ENCODE measurements around the gene PSME3IP1. TPM values are rescaled to one million over a fixed set of nuclear protein-coding genes. Genes with fewer than 3 reads are reported as not detected.

Gene PSME3IP1
- total RNA-seq, 1 donor = 71.2 TPM

GRCh38 chr16:57229079-57229478, 43.2 kb upstream of the PSME3IP1 start:
- no peak for TF ChIP-seq CTCF (IDR thresholded peaks at IDR 0.05; ENCODE audit: insufficient read depth, low read depth, low read length)
- H3K4me3 ChIP-seq (ENCODE audit: low read depth, low read length) = no peak overlapping the region
- DNase-seq (ENCODE audit: low read depth) = no peak

- no peak overlapping the region for H3K4me3 ChIP-seq (ENCODE audit: low read depth, low read length)
- TF ChIP-seq CTCF (IDR thresholded peaks at IDR 0.05; ENCODE audit: insufficient read depth, low read depth, low read length) = no peak
- peak; percentile 30 for DNase-seq (ENCODE audit: low read depth)
Observed at GRCh38 chr16:57226701-57227621, 41.1 kb upstream of the PSME3IP1 start.

DNA sequence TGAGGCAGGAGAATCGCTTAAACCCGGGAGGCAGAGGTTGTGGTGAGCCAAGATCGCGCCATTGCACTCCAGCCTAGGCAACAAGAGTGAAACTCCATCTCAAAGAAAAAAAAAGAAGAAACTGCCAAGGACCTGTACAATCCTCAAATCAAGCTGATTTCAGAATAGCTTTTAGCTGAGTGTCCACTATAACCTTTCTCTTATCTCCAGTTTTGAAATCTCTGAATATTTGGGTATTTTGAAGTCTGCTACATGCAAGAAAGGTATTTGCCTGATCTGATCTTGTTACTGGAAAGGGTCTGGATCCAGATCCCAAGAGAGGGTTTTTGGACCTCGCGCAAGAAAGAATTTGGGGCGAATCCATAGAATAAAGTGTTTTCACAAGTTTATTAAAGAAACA, 40.1 kb upstream of the PSME3IP1 start:
- H3K4me3 ChIP-seq (ENCODE audit: low read depth, low read length) = no peak overlapping the region
- TF ChIP-seq CTCF (IDR thresholded peaks at IDR 0.05; ENCODE audit: insufficient read depth, low read depth, low read length) = no peak
- no peak for DNase-seq (ENCODE audit: low read depth)

GRCh38 chr16:57224651-57225335, 39.0 kb upstream of the PSME3IP1 start:
- TF ChIP-seq CTCF (IDR thresholded peaks at IDR 0.05; ENCODE audit: insufficient read depth, low read depth, low read length) = no peak
- DNase-seq (ENCODE audit: low read depth) = no peak
- H3K4me3 ChIP-seq (ENCODE audit: low read depth, low read length) = no peak overlapping the region

- no peak for DNase-seq (ENCODE audit: low read depth)
- H3K4me3 ChIP-seq (ENCODE audit: low read depth, low read length) = no peak overlapping the region
- no peak for TF ChIP-seq CTCF (IDR thresholded peaks at IDR 0.05; ENCODE audit: insufficient read depth, low read depth, low read length)
Observed at GRCh38 chr16:57223057-57223456, 37.2 kb upstream of the PSME3IP1 start.

GRCh38 chr16:57216968-57217367, 31.1 kb upstream of the PSME3IP1 start:
- DNase-seq (ENCODE audit: low read depth) = no peak
- no peak overlapping the region for H3K4me3 ChIP-seq (ENCODE audit: low read depth, low read length)
- TF ChIP-seq CTCF (IDR thresholded peaks at IDR 0.05; ENCODE audit: insufficient read depth, low read depth, low read length) = no peak
